Endothelial cell of umbilical vein (primary cell): ENCODE data around the gene ZNF672. TPM values are rescaled to one million over a fixed set of nuclear protein-coding genes. Genes with fewer than 3 reads are reported as not detected.

Experiments
- BruUV-seq: library from RNA; stranded (reverse); fragments of 400-500 nt; replicated peaks from 2 replicates; lab custom pipeline; 2021; lab: Mats Ljungman, UMichigan
- CTCF ChIA-PET: fragments of 300-600, 350-600 bp; sonication (Branson Sonifier 250); formaldehyde crosslinking; loops from one replicate; lab custom pipeline; 2021; ENCODE audit warnings: antibody characterized with exemption, inconsistent platforms; lab: Charles Lee
- POLR2A ChIA-PET: fragments of 300-600, 350-600 bp; sonication (Branson Sonifier 250); formaldehyde crosslinking; loops from one replicate; lab custom pipeline; 2021; ENCODE audit warnings: antibody characterized with exemption, inconsistent platforms; lab: Charles Lee
- DNase-seq: peaks from one replicate; pipeline ENCODE4 v3.0.0-alpha.2; 2011; ENCODE audit warnings: low read depth, low spot score
- FAIRE-seq: peaks from 2 replicates; lab custom pipeline; 2011; peaks lifted over from hg19 to GRCh38; lab: Jason Lieb, UNC
- H2AFZ ChIP-seq: 2 replicates; pipeline ENCODE4 v1.6.0; 2012; ENCODE audit warnings: low read depth, low read length, control low read depth, inconsistent platforms
- H3K27ac ChIP-seq: 2 replicates; pipeline ENCODE4 v1.5.1; 2011; ENCODE audit warnings: low read depth, mild to moderate bottlenecking, control low read depth, low read length, moderate library complexity; ENCODE audit not compliant: insufficient read depth
- H3K27me3 ChIP-seq, 2 experiments: 2 replicates each; pipeline versions ENCODE4 v1.6.0 to v1.6.1; 2011; ENCODE audit warnings: low read length in 2 of 2, mixed read lengths in 1 of 2; ENCODE audit not compliant: control insufficient read depth in 2 of 2, insufficient read depth in 2 of 2
- H3K36me3 ChIP-seq, 2 experiments: 2 replicates in 1 of 2; 3 replicates in 1 of 2; pipeline ENCODE4 v1.5.1; 2011; ENCODE audit warnings: low read length in 2 of 2, mild to moderate bottlenecking in 1 of 2, moderate library complexity in 1 of 2; ENCODE audit not compliant: control insufficient read depth in 2 of 2, insufficient read depth in 2 of 2; ENCODE audit errors: extremely low read depth in 1 of 2
- H3K4me1 ChIP-seq: 3 replicates; pipeline ENCODE4 v1.5.1; 2011; ENCODE audit warnings: mild to moderate bottlenecking, low read length; ENCODE audit not compliant: control insufficient read depth, insufficient read depth; ENCODE audit errors: extremely low read depth
- H3K4me2 ChIP-seq: 2 replicates; pipeline ENCODE4 v1.6.1; 2011; ENCODE audit warnings: low read length, control low read depth, mixed read lengths; ENCODE audit not compliant: insufficient read depth
- H3K4me3 ChIP-seq, 3 experiments: fragments of 200-600 bp in 1 of 3; sonication (generic), shearing (Covaris generic) in 1 of 3; replicated peaks in 1 of 3; 2 replicates each; pipeline ENCODE4 v1.5.1; 2011 to 2016; ENCODE audit warnings: control low read depth in 3 of 3, low read length in 3 of 3, mild to moderate bottlenecking in 2 of 3, inconsistent platforms in 1 of 3, low read depth in 1 of 3, moderate library complexity in 1 of 3; ENCODE audit not compliant: insufficient read depth in 1 of 3
- H3K79me2 ChIP-seq: 2 replicates; pipeline ENCODE4 v1.6.0; 2012; ENCODE audit warnings: low read length, inconsistent platforms; ENCODE audit not compliant: control insufficient read depth, insufficient read depth
- H3K9ac ChIP-seq: replicated peaks from 2 replicates; pipeline ENCODE3; 2011; ENCODE audit warnings: low read length, control low read depth; ENCODE audit not compliant: insufficient read depth; ENCODE audit errors: extremely low read depth
- H3K9me1 ChIP-seq: replicated peaks from 3 replicates; pipeline ENCODE4 v1.6.0; 2011; ENCODE audit warnings: mild to moderate bottlenecking, low read length; ENCODE audit not compliant: control insufficient read depth, insufficient read depth; ENCODE audit errors: extremely low read depth
- H3K9me3 ChIP-seq: replicated peaks from 2 replicates; pipeline ENCODE4 v1.5.1; 2012; ENCODE audit warnings: low read length, inconsistent platforms; ENCODE audit not compliant: control insufficient read depth, insufficient read depth
- H4K20me1 ChIP-seq: replicated peaks from 2 replicates; pipeline ENCODE3; 2011; ENCODE audit warnings: mild to moderate bottlenecking, low read length; ENCODE audit not compliant: control insufficient read depth, insufficient read depth; ENCODE audit errors: extremely low read depth
- CTCF ChIP-seq, 2 donors: IDR thresholded peaks; 1 replicate in 1 of 2; 2 replicates in 1 of 2; pipeline ENCODE4 v1.5.1; 2011; ENCODE audit warnings: low read length in 2 of 2, mild to moderate bottlenecking in 2 of 2, moderate library complexity in 2 of 2, control low read depth in 1 of 2, inconsistent platforms in 1 of 2, low read depth in 1 of 2; ENCODE audit not compliant: insufficient read depth in 1 of 2; ENCODE audit errors: extremely low read depth in 1 of 2
- EZH2 ChIP-seq: IDR thresholded peaks from 2 replicates; pipeline ENCODE4 v1.6.1; 2012; ENCODE audit warnings: borderline replicate concordance, low read depth, mild to moderate bottlenecking, moderate library complexity, low read length, inconsistent platforms; ENCODE audit not compliant: severe bottlenecking
- FOS ChIP-seq: IDR thresholded peaks from 2 replicates; pipeline ENCODE4 v1.6.1; 2011; ENCODE audit warnings: mild to moderate bottlenecking, low read length, moderate library complexity, borderline replicate concordance; ENCODE audit not compliant: insufficient read depth
- GATA2 ChIP-seq: IDR thresholded peaks from 2 replicates; pipeline ENCODE4 v1.7.0; 2011; ENCODE audit warnings: low read depth, mild to moderate bottlenecking, moderate library complexity, mixed read lengths, low read length; ENCODE audit not compliant: insufficient read length, insufficient read depth
- JUN ChIP-seq: IDR thresholded peaks from 2 replicates; pipeline ENCODE4 v1.6.1; 2011; ENCODE audit warnings: borderline replicate concordance, low read depth; ENCODE audit not compliant: insufficient read length, insufficient read depth
- MAX ChIP-seq: IDR thresholded peaks from 2 replicates; pipeline ENCODE4 v1.6.1; 2011; ENCODE audit not compliant: insufficient read depth, insufficient read length
- MYC ChIP-seq: IDR thresholded peaks from one replicate; pipeline ENCODE4 v1.6.1; 2011; ENCODE audit warnings: mild to moderate bottlenecking, low read depth, low read length
- POLR2A ChIP-seq: IDR thresholded peaks from 2 replicates; pipeline ENCODE4 v1.6.1; 2012; ENCODE audit warnings: low read depth, mild to moderate bottlenecking, control low read depth, low read length
- POLR2AphosphoS5 ChIP-seq: IDR thresholded peaks from 2 replicates; pipeline ENCODE4 v1.6.1; 2012; ENCODE audit warnings: low read depth, mild to moderate bottlenecking, control low read depth, low read length, moderate library complexity; ENCODE audit not compliant: insufficient read depth
- dilution Hi-C: fragments of 300-500 bp; cut with MboI; formaldehyde crosslinking; loops from one replicate; pipeline ENCODE4 v1.15.0; 2019; ENCODE audit warnings: low sequenced_read_pairs; ENCODE audit not compliant: extremely low pct_ligation_motif_present
- intact Hi-C: fragments of 100-400 bp; cut with micrococcal nuclease; formaldehyde crosslinking; loops from one replicate; pipeline ENCODE4 v1.10.0; 2022
- polyA plus RNA-seq, 4 experiments: library from polyadenylated mRNA; depleted of rRNA in 3 of 4; stranded (reverse) in 3 of 4; unstranded in 1 of 4; fragments of >200 nt; gene quantifications; 2 replicates each; pipeline versions ENCODE4 v1.2.1 to v1.2.3, GENCODE V29; 2011 to 2012; ENCODE audit warnings: missing spikeins in 1 of 4
- total RNA-seq: library from RNA; stranded (reverse); gene quantifications from 2 replicates; pipeline ENCODE4 v1.2.3, GENCODE V29; 2021

The ZNF672 gene
- total and polyA plus RNA-seq, 2 donors (not counting 3 experiments of a cell fraction or from before 2014, with no cell fraction given): 20.1 to 29.6 TPM

- Histone ChIP-seq H3K4me3 (no peak overlapping the region), H3K4me2 (no peak overlapping the region), H3K9me1 (no peaks in the 10 kb centered on the region), H3K27me3 (no peaks in the 10 kb centered on the region), H3K9me3 (no peaks in the 10 kb centered on the region), H3K9ac (no peak overlapping the region), H3K79me2 (no peaks in the 10 kb centered on the region), H3K36me3 (no peaks in the 10 kb centered on the region), H3K4me1 (peaks cover 18% of the 10 kb centered on the region), H2AFZ (no peak overlapping the region), H4K20me1 (no peaks in the 10 kb centered on the region), H3K27ac (no peak overlapping the region)
- BruUV-seq: no TSS peak
- CTCF ChIA-PET: no interaction called here
- POLR2A ChIA-PET: no interaction called here
- intact Hi-C loops (no loop called here), dilution Hi-C loops (no loop called here)
- TF ChIP-seq GATA2: no peak
- no peak for TF ChIP-seq POLR2A
- TF ChIP-seq CTCF (IDR thresholded peaks at IDR 0.05; ENCODE audit: extremely low read depth in 1 of 2, insufficient read depth in 1 of 2, low read depth in 1 of 2, low read length in 2 of 2): no peak
- no peak for TF ChIP-seq EZH2
- TF ChIP-seq MAX: no peak
- no peak for TF ChIP-seq POLR2AphosphoS5
- TF ChIP-seq JUN: no peak
- no peak for TF ChIP-seq FOS
- TF ChIP-seq MYC: no peak
- DNase-seq: no peak
- no peak for FAIRE-seq
These were observed 6.2 kb upstream of the ZNF672 start for GRCh38 chr1:248831842-248832241.
